ENCODE measurements around the gene SCFD2. TPM values are rescaled to one million over a fixed set of nuclear protein-coding genes. Genes with fewer than 3 reads are reported as not detected.

Gene SCFD2
- total and polyA plus RNA-seq, 2 of the 8 experiments (the other 6 are each of a cell fraction or from before 2014, with no cell fraction given), result 6.2 to 10.2 TPM

- no peak for TF ChIP-seq RNF2 (IDR thresholded peaks at IDR 0.05; ENCODE audit: borderline replicate concordance, low read depth, low read length, missing control alignments, poor library complexity, severe bottlenecking)
- no peak for TF ChIP-seq KDM5A (IDR thresholded peaks at IDR 0.05; ENCODE audit: low read length)
- TF ChIP-seq KDM1A (IDR thresholded peaks at IDR 0.05; ENCODE audit: borderline replicate concordance, low read length), result no peak
- TF ChIP-seq SAP30 (IDR thresholded peaks at IDR 0.05; ENCODE audit: insufficient read depth, insufficient replicate concordance, low read length), result no peak
Observed at GRCh38 chr4:53371049-53371448, 5.2 kb upstream of the SCFD2 start (continued).

All from H1 (cell line).